Natural killer cell treated with Interleukin-12 subunit alpha and Interleukin-12 subunit beta and Interleukin-15 and Interleukin-18, amount 100 ng/mL, for 72 hours (primary cell): ENCODE measurements around the gene MIAT. TPM values are rescaled to one million over a fixed set of nuclear protein-coding genes. Genes with fewer than 3 reads are reported as not detected.

Experiments used
- ATAC-seq, 2 donors: fragments of 150-1000 bp; cut with Tn5 transposase in 1 of 2; sonication (Bioruptor Pico), chemical (Tn5 transposase) in 1 of 2; 2 replicates each; pipeline ENCODE4 v1.10.0; 2021
- DNase-seq: peaks from one replicate; pipeline ENCODE4 v3.0.0; 2022; ENCODE audit warnings: low spot score
- H3K27ac Mint-ChIP-seq, 2 donors: 1 replicate in 1 of 2; 2 replicates in 1 of 2; pipeline ENCODE4 v1.8.0; 2022; ENCODE audit warnings: mixed read lengths in 2 of 2, mild to moderate bottlenecking in 1 of 2, moderate library complexity in 1 of 2
- H3K27me3 Mint-ChIP-seq, 2 donors: 1 replicate in 1 of 2; 2 replicates in 1 of 2; pipeline ENCODE4 v1.8.0; 2022; ENCODE audit warnings: mixed read lengths in 2 of 2
- H3K36me3 Mint-ChIP-seq: one replicate; pipeline ENCODE4 v1.8.0; 2022; ENCODE audit warnings: mixed read lengths
- H3K4me1 Mint-ChIP-seq, 2 donors: 1 replicate in 1 of 2; 2 replicates in 1 of 2; pipeline ENCODE4 v1.8.0; 2022; ENCODE audit warnings: low read depth in 2 of 2, mixed read lengths in 2 of 2, mild to moderate bottlenecking in 1 of 2
- H3K4me3 Mint-ChIP-seq: one replicate; pipeline ENCODE4 v1.8.0; 2022; ENCODE audit warnings: mixed read lengths
- H3K9me3 Mint-ChIP-seq: 2 replicates; pipeline ENCODE4 v1.8.0; 2022; ENCODE audit warnings: mixed read lengths
- total RNA-seq, 2 donors: library from RNA; stranded (reverse); gene quantifications; one replicate each; pipeline ENCODE4 v1.2.3, GENCODE V29; 2022

MIAT gene
- total RNA-seq, 2 donors from 2014 or later, result 6.0 to 12.6 TPM

DNA sequence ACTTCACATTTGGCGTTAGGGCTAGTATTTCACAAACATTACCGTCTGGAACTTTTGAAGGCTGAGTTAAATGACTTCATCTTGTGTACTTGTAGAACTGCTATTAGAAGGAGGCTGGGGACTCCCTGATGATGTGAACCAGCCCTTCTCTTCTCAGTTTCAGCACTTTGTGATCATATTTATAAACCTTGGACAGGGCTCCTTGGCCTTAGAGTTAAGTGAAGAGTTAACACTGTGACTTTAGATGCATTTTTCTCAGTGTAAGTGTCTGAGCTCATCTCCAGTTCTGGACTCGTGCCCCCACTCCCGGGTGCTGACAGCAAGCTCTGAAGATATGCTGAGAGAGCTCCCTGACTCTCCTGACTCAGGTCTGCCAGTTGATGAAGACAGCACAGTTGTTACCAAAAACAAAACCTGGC is 8.4 kb downstream of the MIAT start:
- Mint-ChIP-seq H3K27ac (peak overlapping the region; percentile 95 to 97), H3K9me3 (no peaks in the 10 kb centered on the region), H3K27me3 (no peaks in the 10 kb centered on the region), H3K4me3 (peak overlapping the region; percentile 88), H3K4me1 (peaks cover 49 to 51% of the 10 kb centered on the region in 2 donors), H3K36me3 (no peaks in the 10 kb centered on the region)
- no peak for DNase-seq
- peak; percentile 28 to 34 for ATAC-seq

DNA sequence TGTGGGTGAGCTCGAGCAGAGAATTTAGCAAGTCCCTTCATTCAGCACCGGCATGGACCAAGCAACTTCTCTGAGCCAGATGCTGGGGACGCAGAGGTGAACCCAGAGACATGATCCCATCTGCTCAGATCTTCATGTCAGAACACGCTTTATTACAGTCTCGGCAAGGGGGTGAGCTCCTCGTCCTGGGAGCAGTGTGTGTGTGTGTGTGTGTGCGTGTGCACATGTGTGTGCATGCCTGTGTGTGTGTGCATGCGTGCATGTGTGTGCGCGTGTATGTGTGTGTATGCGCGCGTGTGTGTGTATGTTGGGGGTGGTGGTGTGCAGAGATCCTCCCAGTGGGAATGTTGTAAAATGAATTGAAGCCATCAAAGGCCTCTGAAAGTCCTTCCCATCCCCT is 9.8 kb downstream of the MIAT start:
- peak overlapping the region; percentile 90 to 98 for H3K27ac Mint-ChIP-seq
- H3K27me3 Mint-ChIP-seq, result no peaks in the 10 kb centered on the region
- ATAC-seq, result no peak
- no peak for DNase-seq
- peaks cover 58 to 60% of the 10 kb centered on the region in 2 donors for H3K4me1 Mint-ChIP-seq
- no peaks in the 10 kb centered on the region for H3K9me3 Mint-ChIP-seq
- H3K36me3 Mint-ChIP-seq, result no peaks in the 10 kb centered on the region
- H3K4me3 Mint-ChIP-seq, result no peak overlapping the region

DNA sequence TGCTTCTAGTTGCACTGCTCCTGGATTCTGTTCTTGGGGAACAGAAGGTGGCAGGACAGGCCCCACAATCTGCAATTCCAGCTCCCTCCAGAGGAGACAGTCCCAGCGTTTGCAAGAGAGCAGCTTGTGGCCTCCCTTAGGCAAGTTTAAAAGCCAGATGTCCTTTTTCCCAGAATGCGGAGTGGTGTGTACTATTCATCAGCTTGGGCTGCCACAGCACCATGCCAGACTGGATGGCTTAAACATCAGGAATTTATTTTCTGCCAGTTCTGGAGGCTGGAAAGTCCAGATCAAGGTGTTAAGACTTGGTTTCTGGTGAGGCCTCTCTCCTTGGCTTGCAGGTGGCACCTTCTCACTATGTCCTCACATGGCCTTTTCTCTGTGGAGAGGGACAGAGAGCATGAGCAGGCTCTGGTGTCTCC is 11.7 kb downstream of the MIAT start:
- H3K9me3 Mint-ChIP-seq, result no peaks in the 10 kb centered on the region
- no peaks in the 10 kb centered on the region for H3K36me3 Mint-ChIP-seq
- peak overlapping the region; percentile 28 for H3K4me3 Mint-ChIP-seq
- DNase-seq (no peak), ATAC-seq (no peak)
- H3K27me3 Mint-ChIP-seq, result no peaks in the 10 kb centered on the region
- peaks cover 70 to 77% of the 10 kb centered on the region in 2 donors for H3K4me1 Mint-ChIP-seq
- H3K27ac Mint-ChIP-seq, result peak overlapping the region; percentile 98 to 99

DNA sequence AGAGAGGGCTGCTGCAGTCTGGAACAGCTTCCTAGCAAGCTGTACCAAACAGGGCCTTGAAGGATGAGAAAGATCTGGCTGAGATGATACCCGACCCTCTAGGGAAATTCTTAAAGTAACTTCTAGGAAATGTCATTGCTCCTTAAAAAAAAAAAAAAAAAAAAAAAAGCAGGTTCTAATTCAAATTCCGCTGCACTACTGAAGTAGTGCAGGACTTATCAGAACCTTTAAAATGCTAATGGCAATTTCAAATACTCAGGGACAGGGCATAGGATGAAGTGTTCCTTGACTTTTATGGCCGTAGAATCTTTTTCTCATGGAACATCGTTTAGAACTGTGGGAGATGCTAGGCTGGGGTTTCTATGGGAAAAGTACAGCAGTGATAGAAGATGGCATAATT is 13.1 kb downstream of the MIAT start:
- no peaks in the 10 kb centered on the region for H3K9me3 Mint-ChIP-seq
- H3K36me3 Mint-ChIP-seq, result no peaks in the 10 kb centered on the region
- peaks cover 70 to 77% of the 10 kb centered on the region in 2 donors for H3K4me1 Mint-ChIP-seq
- peak overlapping the region; percentile 98 to 99 for H3K27ac Mint-ChIP-seq
- ATAC-seq, result no peak
- no peaks in the 10 kb centered on the region for H3K27me3 Mint-ChIP-seq
- DNase-seq, result no peak
- peak overlapping the region; percentile 97 for H3K4me3 Mint-ChIP-seq

DNA sequence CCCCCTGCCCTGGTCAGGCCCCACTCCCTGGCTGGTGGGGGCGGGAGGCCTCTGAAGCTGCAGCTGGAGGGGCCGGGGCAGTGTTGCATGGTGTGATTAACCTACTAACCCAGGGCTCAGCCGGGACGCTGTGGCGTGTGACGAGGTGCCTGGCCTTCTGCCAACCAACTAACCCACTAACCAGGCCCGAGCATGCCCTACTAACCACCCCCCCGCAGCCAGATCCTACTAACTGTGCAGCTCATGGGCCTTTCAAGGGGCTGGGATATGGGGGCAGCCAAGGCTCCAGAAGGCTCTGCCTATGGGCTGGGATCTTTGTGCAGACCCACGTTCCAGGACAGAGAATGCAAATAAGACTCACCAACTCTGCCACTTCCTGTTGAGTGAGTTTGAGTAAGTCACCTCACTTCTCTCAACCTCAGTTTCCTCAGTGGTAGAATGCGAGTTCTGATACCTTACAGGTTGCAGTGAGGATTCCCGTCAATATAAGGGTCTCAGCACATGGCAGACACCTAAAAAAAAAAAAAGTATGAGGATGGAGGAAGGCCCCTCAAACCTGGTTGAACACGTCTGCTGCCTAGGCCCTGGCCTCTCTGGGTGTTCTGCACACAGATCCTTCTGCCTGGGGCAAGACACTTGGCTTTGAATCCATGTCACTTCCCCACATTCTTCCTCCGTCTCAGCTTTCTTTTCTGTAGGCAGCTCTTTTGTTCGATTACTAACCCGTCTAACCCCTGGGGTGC is 14.1 kb downstream of the MIAT start:
- Mint-ChIP-seq H3K9me3 (no peaks in the 10 kb centered on the region), H3K27me3 (no peaks in the 10 kb centered on the region), H3K27ac (peak overlapping the region; percentile 98 to 99), H3K4me1 (peaks cover 73 to 78% of the 10 kb centered on the region in 2 donors), H3K36me3 (no peaks in the 10 kb centered on the region), H3K4me3 (peak overlapping the region; percentile 97)
- ATAC-seq (peak; percentile 37 to 64), DNase-seq (peak; percentile 84)

DNA sequence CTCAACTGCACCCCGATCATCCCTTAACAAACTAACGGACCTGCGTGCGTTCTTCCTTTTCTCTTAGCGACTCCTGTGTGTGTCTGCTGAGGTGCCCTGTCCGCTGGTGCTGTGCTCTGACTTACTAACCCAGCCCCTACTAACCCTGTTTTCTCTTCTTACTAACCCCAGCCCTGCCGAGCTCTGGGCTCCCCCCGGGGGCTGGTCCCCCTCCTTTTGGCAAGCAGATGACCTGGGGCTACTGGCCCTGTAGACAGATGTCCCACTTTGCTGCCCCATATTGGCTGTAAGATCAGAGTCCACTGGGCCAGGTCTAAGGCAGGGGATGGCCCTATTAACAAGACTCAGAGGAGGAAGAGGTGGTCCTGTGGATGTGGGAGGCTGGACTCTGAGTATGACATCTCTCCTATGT is 14.7 kb downstream of the MIAT start:
- peaks cover 73 to 77% of the 10 kb centered on the region in 2 donors for H3K4me1 Mint-ChIP-seq
- peak overlapping the region; percentile 98 to 99 for H3K27ac Mint-ChIP-seq
- H3K9me3 Mint-ChIP-seq, result no peaks in the 10 kb centered on the region
- peak; percentile 32 to 37 for ATAC-seq
- no peaks in the 10 kb centered on the region for H3K36me3 Mint-ChIP-seq
- peak overlapping the region; percentile 97 for H3K4me3 Mint-ChIP-seq
- DNase-seq, result no peak
- no peaks in the 10 kb centered on the region for H3K27me3 Mint-ChIP-seq

DNA sequence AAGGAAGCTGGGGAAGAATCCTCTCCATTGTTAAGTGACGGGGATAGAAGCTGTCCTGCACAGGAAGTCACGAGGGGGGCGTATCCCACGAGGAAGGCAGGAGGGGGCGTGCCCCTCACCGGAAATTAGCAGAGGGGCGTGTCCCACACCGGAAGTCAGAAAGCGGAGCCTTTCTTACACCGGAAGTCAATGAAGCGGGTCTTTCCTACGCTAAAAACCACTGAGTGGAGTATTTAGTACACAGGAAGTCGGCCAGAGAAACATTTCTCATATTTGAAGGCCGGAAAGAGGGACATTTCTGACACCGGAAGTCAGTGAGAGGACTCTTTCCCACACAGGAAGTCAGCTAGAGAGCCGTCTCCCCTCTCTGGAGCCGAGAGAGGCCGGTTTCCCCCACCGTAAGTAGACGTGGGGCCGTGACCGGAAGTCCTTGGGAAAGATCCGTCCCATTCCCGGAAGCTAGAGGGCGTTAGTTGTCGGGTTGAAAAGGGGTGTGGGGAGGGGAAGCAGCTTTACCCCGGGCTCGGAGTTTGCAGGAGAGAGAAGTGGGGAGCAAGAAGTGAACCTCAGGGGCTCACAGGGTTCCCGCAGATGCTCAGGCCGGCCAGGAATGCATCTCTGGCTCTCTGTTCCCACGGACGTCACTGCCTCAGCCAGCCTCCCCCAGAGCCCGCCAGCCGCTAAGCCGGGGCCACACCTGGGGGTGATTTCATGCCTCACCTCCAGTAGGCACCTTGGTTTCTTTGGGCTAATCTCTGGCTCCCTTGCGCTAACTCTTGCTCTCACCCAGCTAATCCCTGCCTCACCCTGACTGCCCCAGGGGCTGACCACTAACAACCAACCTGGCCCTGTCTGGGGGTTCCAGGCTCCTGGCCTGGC is 15.4 kb downstream of the MIAT start:
- no peaks in the 10 kb centered on the region for H3K9me3 Mint-ChIP-seq
- DNase-seq (peak; percentile 96), ATAC-seq (peak; percentile 82 to 91)
- H3K27me3 Mint-ChIP-seq, result no peaks in the 10 kb centered on the region
- peak overlapping the region; percentile 98 to 99 for H3K27ac Mint-ChIP-seq
- no peaks in the 10 kb centered on the region for H3K36me3 Mint-ChIP-seq
- H3K4me1 Mint-ChIP-seq, result peaks cover 67 to 78% of the 10 kb centered on the region in 2 donors
- H3K4me3 Mint-ChIP-seq, result peak overlapping the region; percentile 97

DNA sequence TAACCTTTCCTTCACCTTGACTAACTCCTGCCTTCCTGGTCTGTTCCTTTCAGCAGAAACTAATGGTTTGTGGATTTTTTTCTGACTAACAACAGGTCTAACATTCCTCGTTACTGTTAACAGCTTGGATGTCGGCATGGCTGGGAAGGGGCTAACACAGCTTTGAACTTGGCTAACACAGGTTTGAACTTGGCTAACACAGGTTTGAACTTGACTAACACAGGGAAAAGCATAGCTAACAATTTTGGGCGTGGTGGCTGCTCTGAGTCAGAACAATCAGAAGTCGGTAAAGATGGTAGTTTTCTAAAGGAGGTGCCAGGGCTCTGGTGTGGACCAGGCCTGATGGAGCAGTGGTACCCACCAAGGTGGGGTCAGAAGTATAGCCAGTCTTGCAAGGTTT is 16.1 kb downstream of the MIAT start:
- peak in 1 of 2 donors; percentile 10 for ATAC-seq
- peak overlapping the region; percentile 98 to 99 for H3K27ac Mint-ChIP-seq
- H3K36me3 Mint-ChIP-seq, result no peaks in the 10 kb centered on the region
- H3K9me3 Mint-ChIP-seq, result no peaks in the 10 kb centered on the region
- peak overlapping the region; percentile 97 for H3K4me3 Mint-ChIP-seq
- peaks cover 72 to 85% of the 10 kb centered on the region in 2 donors for H3K4me1 Mint-ChIP-seq
- no peak for DNase-seq
- H3K27me3 Mint-ChIP-seq, result no peaks in the 10 kb centered on the region

DNA sequence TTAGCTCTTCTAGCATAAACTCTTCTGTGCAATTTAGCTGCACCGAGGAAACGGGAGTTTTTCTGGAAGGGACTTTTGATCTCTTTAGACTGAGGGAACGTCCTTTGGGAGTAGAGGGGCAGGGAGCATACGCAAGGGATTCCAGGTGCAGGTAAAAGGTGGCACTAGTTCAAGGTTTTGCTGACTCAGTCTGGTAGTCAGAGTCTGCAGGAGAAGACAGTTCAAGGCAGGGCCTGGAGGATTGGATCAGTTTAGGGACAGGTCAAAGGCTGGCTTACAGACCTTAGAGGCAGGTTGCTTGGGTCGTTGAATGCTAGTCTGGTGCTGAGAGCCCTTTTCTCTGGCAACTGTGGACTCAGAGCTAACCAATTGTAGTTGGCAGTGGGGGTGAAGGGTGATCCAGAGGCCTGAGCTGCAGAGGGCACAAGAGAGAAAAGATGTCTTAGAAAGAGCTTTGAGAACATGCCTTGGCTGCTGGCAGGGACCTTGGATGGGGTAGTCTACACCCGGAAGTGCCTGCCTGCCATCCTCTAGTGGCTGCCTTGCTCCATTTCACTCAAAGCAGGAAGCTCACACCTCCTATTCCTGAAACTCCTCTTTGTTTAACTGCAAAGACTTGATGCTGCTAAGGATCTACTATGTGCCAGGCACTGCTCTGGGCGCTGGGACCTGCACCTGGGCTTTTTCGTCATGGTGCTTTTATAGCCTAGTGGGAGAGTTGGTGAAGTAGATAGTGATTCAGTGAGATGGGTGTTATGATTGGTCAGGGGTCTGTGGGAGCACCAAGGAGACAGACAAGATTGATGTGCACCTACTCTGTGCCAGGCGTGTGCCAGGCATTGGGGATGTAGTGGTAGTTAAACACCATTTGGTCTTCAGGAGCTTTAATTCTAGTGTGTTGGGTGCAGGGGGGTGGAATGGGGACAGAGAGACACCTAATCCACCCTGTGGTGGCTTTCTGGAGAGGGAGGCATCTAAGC is 17.1 kb downstream of the MIAT start:
- H3K9me3 Mint-ChIP-seq, result no peaks in the 10 kb centered on the region
- no peak for DNase-seq
- ATAC-seq, result no peak
- H3K4me3 Mint-ChIP-seq, result peak overlapping the region; percentile 97
- H3K27ac Mint-ChIP-seq, result peak overlapping the region; percentile 98 to 99
- H3K4me1 Mint-ChIP-seq, result peaks cover 73 to 83% of the 10 kb centered on the region in 2 donors
- H3K36me3 Mint-ChIP-seq, result no peaks in the 10 kb centered on the region
- no peaks in the 10 kb centered on the region for H3K27me3 Mint-ChIP-seq

DNA sequence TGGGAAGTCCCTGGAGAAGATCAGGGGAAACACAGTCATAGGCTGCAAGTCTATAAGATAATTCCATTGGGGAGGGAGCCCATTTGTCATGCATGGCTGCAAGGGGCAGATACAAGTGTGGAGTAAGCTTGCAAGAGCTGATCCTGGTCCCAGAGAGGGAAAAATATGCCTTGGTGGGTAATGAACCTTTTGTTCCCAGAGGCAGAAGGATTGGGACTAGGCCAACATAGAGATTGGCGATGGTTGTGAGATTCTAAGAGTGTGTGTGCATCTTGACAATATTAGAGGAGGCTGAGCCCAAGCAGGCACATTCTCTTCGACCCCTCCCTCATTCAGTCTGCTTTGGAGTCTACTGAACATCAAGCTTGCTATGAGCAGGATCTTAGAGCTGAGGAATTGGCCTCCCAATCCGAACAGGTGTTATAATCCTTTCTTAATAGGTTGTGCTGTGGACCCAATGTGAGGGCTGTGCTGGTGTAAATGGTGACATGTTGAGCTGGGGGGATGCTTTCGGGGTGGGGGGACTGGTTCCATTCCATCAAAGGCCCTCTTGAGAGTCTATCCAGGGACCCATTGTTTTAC is 18.4 kb downstream of the MIAT start:
- DNase-seq (no peak), ATAC-seq (no peak)
- peaks cover 69 to 75% of the 10 kb centered on the region in 2 donors for H3K4me1 Mint-ChIP-seq
- H3K9me3 Mint-ChIP-seq, result no peaks in the 10 kb centered on the region
- no peaks in the 10 kb centered on the region for H3K27me3 Mint-ChIP-seq
- peak overlapping the region; percentile 97 for H3K4me3 Mint-ChIP-seq
- H3K27ac Mint-ChIP-seq, result peak overlapping the region; percentile 98 to 99
- H3K36me3 Mint-ChIP-seq, result no peaks in the 10 kb centered on the region

DNA sequence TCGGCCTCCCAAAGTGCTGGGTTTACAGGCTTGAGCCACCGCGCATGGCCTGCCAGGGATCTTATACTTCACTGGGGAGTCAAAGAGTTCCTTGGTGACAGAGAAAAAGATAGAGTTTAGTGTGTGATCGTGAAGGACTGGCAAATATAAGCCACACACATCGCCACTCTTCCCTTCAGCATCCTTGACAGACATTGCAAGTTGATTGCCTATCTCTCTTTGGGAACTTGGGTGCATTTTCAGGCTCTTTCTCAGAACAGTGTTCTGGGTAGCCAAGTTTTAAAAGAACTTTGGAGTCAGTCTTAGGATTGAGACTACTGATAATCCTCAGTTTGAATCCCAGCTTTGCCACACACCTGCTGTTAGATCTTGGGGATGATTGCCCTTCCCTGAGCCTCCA is 19.8 kb downstream of the MIAT start:
- ATAC-seq, result no peak
- peak overlapping the region; percentile 62 to 70 for H3K27ac Mint-ChIP-seq
- H3K4me1 Mint-ChIP-seq, result peaks cover 58 to 65% of the 10 kb centered on the region in 2 donors
- no peaks in the 10 kb centered on the region for H3K27me3 Mint-ChIP-seq
- no peak for DNase-seq
- H3K4me3 Mint-ChIP-seq, result no peak overlapping the region
- H3K36me3 Mint-ChIP-seq, result no peaks in the 10 kb centered on the region
- H3K9me3 Mint-ChIP-seq, result no peaks in the 10 kb centered on the region

DNA sequence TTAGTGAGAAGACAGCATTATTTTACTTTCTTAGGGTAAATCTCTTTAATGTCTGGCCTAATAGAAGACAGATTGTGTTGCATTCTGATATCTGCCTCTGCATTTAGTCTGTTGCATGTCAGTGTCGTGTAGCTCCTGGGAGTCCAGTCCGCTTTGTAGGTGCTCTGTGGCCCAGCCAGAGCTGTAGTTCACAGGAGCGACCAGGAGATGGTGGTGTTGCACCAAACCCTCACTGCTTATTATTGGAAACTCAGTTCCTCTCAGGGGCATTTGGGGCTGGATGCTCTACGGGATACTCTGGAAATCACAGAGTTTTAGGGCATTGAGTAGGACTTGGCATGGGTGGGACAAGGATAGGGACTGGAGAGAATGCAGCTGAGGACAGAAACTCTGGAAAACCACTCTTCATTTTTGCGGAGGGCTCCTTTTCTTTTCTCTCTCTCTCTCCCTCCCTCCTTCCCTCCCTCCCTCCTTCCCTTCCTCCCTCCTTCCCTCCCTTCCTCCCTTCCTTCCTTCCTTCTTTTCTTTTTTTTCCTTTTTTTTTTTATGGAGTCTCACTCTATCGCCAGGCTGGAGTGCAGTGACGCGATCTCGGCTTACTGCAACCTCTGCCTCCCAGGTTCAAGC is 21.7 kb downstream of the MIAT start:
- Mint-ChIP-seq H3K27ac (peak overlapping the region in 1 of 2 donors; percentile 70), H3K9me3 (no peaks in the 10 kb centered on the region), H3K4me1 (peaks cover 49 to 55% of the 10 kb centered on the region in 2 donors), H3K4me3 (no peak overlapping the region), H3K36me3 (no peaks in the 10 kb centered on the region), H3K27me3 (no peaks in the 10 kb centered on the region)
- DNase-seq, result peak; percentile 68
- ATAC-seq, result peak; percentile 78 to 82
